GM12878 (cell line): Measurements from ENCODE around the gene MRGPRE. TPM values are rescaled to one million over a fixed set of nuclear protein-coding genes. Genes with fewer than 3 reads are reported as not detected.

Source experiments
- ATAC-seq: fragments of 200-7000 bp; cut with Tn5 transposase; 3 replicates; pipeline ENCODE4 v1.9.1; 2020; ENCODE audit warnings: mild to moderate bottlenecking, moderate library complexity
- BruUV-seq: library from RNA; stranded (reverse); fragments of 400-500 nt; replicated peaks from 2 replicates; lab custom pipeline; 2021; lab: Mats Ljungman, UMichigan
- CTCF ChIA-PET: fragments of 300-600 bp; sonication (Branson Sonifier 250); formaldehyde crosslinking; extraction: SDS; loops from one replicate; lab custom pipeline; 2021; ENCODE audit warnings: inconsistent platforms; lab: Yijun Ruan, JAX
- POLR2A ChIA-PET: fragments of 350-600 bp; formaldehyde crosslinking; extraction: SDS; loops from one replicate; lab custom pipeline; 2021; ENCODE audit warnings: inconsistent platforms; lab: Charles Lee
- RAD21 ChIA-PET: fragments of 300-600 bp; sonication (Branson Sonifier 250); formaldehyde crosslinking; loops from one replicate; lab custom pipeline; 2023; ENCODE audit warnings: antibody characterized with exemption; ENCODE audit not compliant: unreplicated experiment; lab: Charles Lee
- SMC1A ChIA-PET: fragments of 300-600 bp; sonication (Branson Sonifier 250); formaldehyde crosslinking; loops from one replicate; lab custom pipeline; 2023; ENCODE audit not compliant: unreplicated experiment, uncharacterized antibody; lab: Charles Lee
- DNase-seq: peaks from one replicate; pipeline ENCODE4 v3.0.0-alpha.2; 2011; ENCODE audit warnings: low read depth, low spot score
- FAIRE-seq: peaks from 3 replicates; lab custom pipeline; 2011; peaks lifted over from hg19 to GRCh38; lab: Jason Lieb, UNC
- H2AFZ ChIP-seq: 2 replicates; pipeline ENCODE4 v1.6.0; 2011; ENCODE audit warnings: low read depth, low read length, control low read depth; ENCODE audit not compliant: control insufficient read depth
- H3K27ac ChIP-seq: 2 replicates; pipeline ENCODE4 v1.5.1; 2011; ENCODE audit warnings: control low read depth; ENCODE audit not compliant: control insufficient read depth, insufficient read depth
- H3K27me3 ChIP-seq, 2 experiments: replicated peaks in 1 of 2; 2 replicates each; pipeline versions ENCODE4 v1.6.0 to v1.6.1; 2011; ENCODE audit warnings: low read length in 1 of 2; ENCODE audit not compliant: control insufficient read depth in 2 of 2, insufficient read depth in 2 of 2
- H3K36me3 ChIP-seq, 2 experiments: 2 replicates each; pipeline ENCODE4 v1.5.1; 2011; ENCODE audit warnings: low read length in 1 of 2; ENCODE audit not compliant: control insufficient read depth in 2 of 2, insufficient read depth in 2 of 2
- H3K4me1 ChIP-seq: 2 replicates; pipeline ENCODE4 v1.6.1; 2011; ENCODE audit warnings: mild to moderate bottlenecking, low read length, moderate library complexity, mixed read lengths; ENCODE audit not compliant: control insufficient read depth, insufficient read depth
- H3K4me2 ChIP-seq: 2 replicates; pipeline ENCODE4 v1.6.0; 2011; ENCODE audit warnings: control low read depth; ENCODE audit not compliant: control insufficient read depth, insufficient read depth
- H3K4me3 ChIP-seq: fragments of 200-600 bp; sonication (generic); 2 replicates; pipeline ENCODE4 v1.5.1; 2016
- H3K79me2 ChIP-seq: 2 replicates; pipeline ENCODE4 v1.6.0; 2011; ENCODE audit warnings: low read length; ENCODE audit not compliant: control insufficient read depth, insufficient read depth
- H3K9ac ChIP-seq: 2 replicates; pipeline ENCODE4 v1.8.0; 2011; ENCODE audit warnings: low read length, control low read depth, mixed read lengths; ENCODE audit not compliant: control insufficient read depth, insufficient read depth
- H3K9me3 ChIP-seq: replicated peaks from 3 replicates; pipeline ENCODE4 v1.5.1; 2011; ENCODE audit warnings: mild to moderate bottlenecking, low read length; ENCODE audit not compliant: control insufficient read depth, insufficient read depth
- H4K20me1 ChIP-seq: 2 replicates; pipeline ENCODE4 v1.6.0; 2011; ENCODE audit not compliant: control insufficient read depth, insufficient read depth
- EGR1 ChIP-seq, 2 experiments: IDR thresholded peaks; 1 replicate in 1 of 2; 2 replicates in 1 of 2; pipeline ENCODE4 v1.6.1; 2011 to 2012; ENCODE audit warnings: low read depth in 2 of 2, low read length in 2 of 2, borderline replicate concordance in 1 of 2, mild to moderate bottlenecking in 1 of 2, moderate library complexity in 1 of 2
- USF2 ChIP-seq: IDR thresholded peaks from 2 replicates; pipeline ENCODE4 v1.6.1; 2011; ENCODE audit warnings: low read depth, low read length, improper control_type of control experiment, borderline replicate concordance
- WGBS: methylation state at CpG from one replicate; pipeline ENCODE4 v1.1.6; 2016; ENCODE audit warnings: low lambda C conversion rate; ENCODE audit not compliant: insufficient replicate concordance, insufficient coverage; ENCODE audit errors: missing lambda C conversion rate; 5-methylcytosine and 5-hydroxymethylcytosine counted together
- in situ Hi-C: fragments of 300-500 bp; cut with MboI; formaldehyde crosslinking; loops from 9 replicates; pipeline ENCODE4 v1.14.3; 2018; ENCODE audit warnings: mixed read lengths
- intact Hi-C: fragments of 100-400 bp; cut with micrococcal nuclease; formaldehyde crosslinking; loops from one replicate; pipeline ENCODE4 v1.14.2; 2022; ENCODE audit not compliant: unreplicated experiment
- polyA plus RNA-seq, 11 experiments: library from polyadenylated mRNA; depleted of rRNA in 4 of 11; unstranded in 6 of 11; stranded (reverse) in 5 of 11; fragments of >200 nt; fragmentation: Nextera tagmentation in 4 of 11; fragmentation: Illumina TruSeq in 1 of 11; extraction: Ambion mirVana in 4 of 11; extraction: Trizol in 1 of 11; gene quantifications; 1 replicate in 1 of 11; 2 replicates in 10 of 11; pipeline versions ENCODE4 v1.2.1 to v1.2.3, GENCODE V29; 2011 to 2016; ENCODE audit warnings: inconsistent platforms in 2 of 11, missing spikeins in 2 of 11, low read depth in 1 of 11
- total RNA-seq, 4 experiments: library from RNA; depleted of rRNA in 3 of 4; stranded (reverse); fragments of >200 nt in 3 of 4; fragmentation: Illumina TruSeq in 1 of 4; extraction: Trizol in 1 of 4; gene quantifications; 2 replicates each; pipeline versions ENCODE4 v1.2.1 to v1.2.3, GENCODE V29; 2013 to 2021
- TF ChIP-seq, protein P1 (sequence below): fragments of 150-350 bp; IDR thresholded peaks from 2 replicates; pipeline ENCODE4 v1.6.1; 2016; ENCODE audit warnings: low read depth, low read length

The MRGPRE gene
- total and polyA plus RNA-seq, 10 of the 15 experiments (the other 5 are each of a cell fraction or from before 2014, with no cell fraction given) = 0.34 TPM; not detected in 9

GRCh38 chr11:3208272-3208671, 23.9 kb downstream of the MRGPRE start:
- FAIRE-seq (no peak), ATAC-seq (no peak), DNase-seq (no peak)
- Histone ChIP-seq H3K79me2 (no peaks in the 10 kb centered on the region), H3K4me2 (no peak overlapping the region), H3K27ac (no peak overlapping the region), H3K4me1 (no peaks in the 10 kb centered on the region), H3K27me3 (peaks cover 2% of the 10 kb centered on the region in 2 experiments; a peak in 1 of 4 replicates), H4K20me1 (no peaks in the 10 kb centered on the region), H2AFZ (no peak overlapping the region), H3K9me3 (no peaks in the 10 kb centered on the region), H3K36me3 (no peaks in the 10 kb centered on the region), H3K4me3 (no peak overlapping the region), H3K9ac (no peak overlapping the region)
- BruUV-seq = no TSS peak
- intact Hi-C loops (no loop called here), in situ Hi-C loops (no loop called here)
- ChIA-PET RAD21 (no interaction called here), POLR2A (no interaction called here), SMC1A (no interaction called here), CTCF (no interaction called here)
- TF ChIP-seq EGR1 (IDR thresholded peaks at IDR 0.05; ENCODE audit: borderline replicate concordance in 1 of 2, low read depth in 2 of 2, low read length in 2 of 2) (no peak), USF2 (no peak)
- TF ChIP-seq, protein P1, sequence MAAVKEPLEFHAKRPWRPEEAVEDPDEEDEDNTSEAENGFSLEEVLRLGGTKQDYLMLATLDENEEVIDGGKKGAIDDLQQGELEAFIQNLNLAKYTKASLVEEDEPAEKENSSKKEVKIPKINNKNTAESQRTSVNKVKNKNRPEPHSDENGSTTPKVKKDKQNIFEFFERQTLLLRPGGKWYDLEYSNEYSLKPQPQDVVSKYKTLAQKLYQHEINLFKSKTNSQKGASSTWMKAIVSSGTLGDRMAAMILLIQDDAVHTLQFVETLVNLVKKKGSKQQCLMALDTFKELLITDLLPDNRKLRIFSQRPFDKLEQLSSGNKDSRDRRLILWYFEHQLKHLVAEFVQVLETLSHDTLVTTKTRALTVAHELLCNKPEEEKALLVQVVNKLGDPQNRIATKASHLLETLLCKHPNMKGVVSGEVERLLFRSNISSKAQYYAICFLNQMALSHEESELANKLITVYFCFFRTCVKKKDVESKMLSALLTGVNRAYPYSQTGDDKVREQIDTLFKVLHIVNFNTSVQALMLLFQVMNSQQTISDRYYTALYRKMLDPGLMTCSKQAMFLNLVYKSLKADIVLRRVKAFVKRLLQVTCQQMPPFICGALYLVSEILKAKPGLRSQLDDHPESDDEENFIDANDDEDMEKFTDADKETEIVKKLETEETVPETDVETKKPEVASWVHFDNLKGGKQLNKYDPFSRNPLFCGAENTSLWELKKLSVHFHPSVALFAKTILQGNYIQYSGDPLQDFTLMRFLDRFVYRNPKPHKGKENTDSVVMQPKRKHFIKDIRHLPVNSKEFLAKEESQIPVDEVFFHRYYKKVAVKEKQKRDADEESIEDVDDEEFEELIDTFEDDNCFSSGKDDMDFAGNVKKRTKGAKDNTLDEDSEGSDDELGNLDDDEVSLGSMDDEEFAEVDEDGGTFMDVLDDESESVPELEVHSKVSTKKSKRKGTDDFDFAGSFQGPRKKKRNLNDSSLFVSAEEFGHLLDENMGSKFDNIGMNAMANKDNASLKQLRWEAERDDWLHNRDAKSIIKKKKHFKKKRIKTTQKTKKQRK = no peak
- WGBS = 39% methylated on average over 6 of the region's 6 CpGs
